Activated CD8-positive, alpha-beta memory T cell treated with anti-CD3 and anti-CD28 coated beads for 48 hours (primary cell): ENCODE measurements around the gene FZD10.

Experiments
- DNase-seq, 3 experiments: peaks; one replicate each; pipeline ENCODE4 v3.0.0-alpha.2; 2020; ENCODE audit warnings: low read depth in 2 of 3, low spot score in 2 of 3

Gene FZD10

GRCh38 chr12:130177635-130178242 is 15.5 kb downstream of the FZD10 start:
- DNase-seq = no peak

GRCh38 chr12:130178282-130178681 is 16.0 kb downstream of the FZD10 start:
- no peak for DNase-seq

GRCh38 chr12:130179191-130179590 is 16.9 kb downstream of the FZD10 start:
- no peak for DNase-seq

- DNase-seq = no peak
These were observed 17.4 kb downstream of the FZD10 start for GRCh38 chr12:130179621-130180020.

- no peak for DNase-seq
These were observed 18.9 kb downstream of the FZD10 start for GRCh38 chr12:130181211-130181610.

GRCh38 chr12:130183585-130184370 is 21.5 kb downstream of the FZD10 start:
- no peak for DNase-seq

GRCh38 chr12:130184404-130185090 is 22.3 kb downstream of the FZD10 start:
- no peak for DNase-seq

- no peak for DNase-seq
These were observed 23.5 kb downstream of the FZD10 start for GRCh38 chr12:130185455-130186391.

- DNase-seq = no peak
These were observed 24.5 kb downstream of the FZD10 start for GRCh38 chr12:130186651-130187268.

GRCh38 chr12:130192642-130193345 is 30.5 kb downstream of the FZD10 start:
- no peak for DNase-seq

- DNase-seq = no peak
These were observed 31.9 kb downstream of the FZD10 start for GRCh38 chr12:130194154-130194553.

GRCh38 chr12:130195369-130195768 is 33.1 kb downstream of the FZD10 start:
- DNase-seq = no peak

- no peak for DNase-seq
These were observed 33.5 kb downstream of the FZD10 start for GRCh38 chr12:130195776-130196175.

GRCh38 chr12:130196827-130197226 is 34.6 kb downstream of the FZD10 start:
- DNase-seq = no peak

GRCh38 chr12:130198026-130198662 is 35.9 kb downstream of the FZD10 start:
- DNase-seq = no peak

GRCh38 chr12:130198663-130199060 is 36.4 kb downstream of the FZD10 start:
- no peak for DNase-seq

- no peak for DNase-seq
These were observed 37.5 kb downstream of the FZD10 start for GRCh38 chr12:130199581-130200390.

- DNase-seq = no peak
These were observed 38.2 kb downstream of the FZD10 start for GRCh38 chr12:130200445-130200844.

- DNase-seq = no peak
These were observed 38.8 kb downstream of the FZD10 start for GRCh38 chr12:130201037-130201436.
